ENCODE data around the gene LAMA3. TPM values are rescaled to one million over a fixed set of nuclear protein-coding genes. Genes with fewer than 3 reads are reported as not detected.

Gene LAMA3
- total RNA-seq, 2 donors from 2014 or later, result 31.9 to 41.3 TPM

- Histone ChIP-seq H3K4me3 (no peak overlapping the region), H3K9ac (ENCODE audit: low read depth in 2 of 2, low read length in 2 of 2) (no peak overlapping the region), H3K4me1 (peaks cover 6% of the 10 kb centered on the region), H3K27me3 (peaks cover 26% of the 10 kb centered on the region), H3K9me3 (no peaks in the 10 kb centered on the region), H3K27ac (no peak overlapping the region), H3K36me3 (no peaks in the 10 kb centered on the region)
- intact Hi-C loops (cut with DNase I), result no loop called here
- DNase-seq, result no peak
- TF ChIP-seq CTCF (IDR thresholded peaks at IDR 0.05), result no peak
Measured at GRCh38 chr18:23664674-23665073, 24.6 kb upstream of the LAMA3 start.

- Histone ChIP-seq H3K9ac (ENCODE audit: low read depth in 2 of 2, low read length in 2 of 2) (no peak overlapping the region), H3K27ac (no peak overlapping the region), H3K4me3 (no peak overlapping the region), H3K36me3 (no peaks in the 10 kb centered on the region), H3K9me3 (no peaks in the 10 kb centered on the region), H3K27me3 (peaks cover 5% of the 10 kb centered on the region), H3K4me1 (peaks cover 2% of the 10 kb centered on the region)
- no peak for DNase-seq
- intact Hi-C loops (cut with DNase I), result no loop called here
- no peak for TF ChIP-seq CTCF (IDR thresholded peaks at IDR 0.05)
Measured at GRCh38 chr18:23667114-23667513, 22.1 kb upstream of the LAMA3 start.

- Histone ChIP-seq H3K4me3 (no peak overlapping the region), H3K9me3 (no peaks in the 10 kb centered on the region), H3K27me3 (no peaks in the 10 kb centered on the region), H3K9ac (ENCODE audit: low read depth in 2 of 2, low read length in 2 of 2) (no peak overlapping the region), H3K27ac (no peak overlapping the region), H3K36me3 (no peaks in the 10 kb centered on the region), H3K4me1 (no peaks in the 10 kb centered on the region)
- intact Hi-C loops (cut with DNase I), result no loop called here
- no peak for TF ChIP-seq CTCF (IDR thresholded peaks at IDR 0.05)
- DNase-seq, result peak; percentile 75
Measured at GRCh38 chr18:23668731-23669130, 20.5 kb upstream of the LAMA3 start.

GRCh38 chr18:23669202-23669766 lies 20.0 kb upstream of the LAMA3 start:
- DNase-seq, result no peak
- TF ChIP-seq CTCF (IDR thresholded peaks at IDR 0.05), result no peak
- Histone ChIP-seq H3K4me3 (no peak overlapping the region), H3K9me3 (no peaks in the 10 kb centered on the region), H3K9ac (ENCODE audit: low read depth in 2 of 2, low read length in 2 of 2) (no peak overlapping the region), H3K27ac (no peak overlapping the region), H3K4me1 (no peaks in the 10 kb centered on the region), H3K27me3 (no peaks in the 10 kb centered on the region), H3K36me3 (no peaks in the 10 kb centered on the region)
- intact Hi-C loops (cut with DNase I), result no loop called here

- no peaks in the 10 kb centered on the region for H3K9me3 ChIP-seq
- H3K9ac ChIP-seq (ENCODE audit: low read depth in 2 of 2, low read length in 2 of 2), result no peak overlapping the region
- no peaks in the 10 kb centered on the region for H3K36me3 ChIP-seq
- no peak overlapping the region for H3K27ac ChIP-seq
- DNase-seq, result no peak
- no peaks in the 10 kb centered on the region for H3K4me1 ChIP-seq
- intact Hi-C loops (cut with DNase I), result no loop called here
- H3K4me3 ChIP-seq, result no peak overlapping the region
- TF ChIP-seq CTCF (IDR thresholded peaks at IDR 0.05), result no peak
- H3K27me3 ChIP-seq, result no peaks in the 10 kb centered on the region
Measured at GRCh38 chr18:23669804-23670405, 19.3 kb upstream of the LAMA3 start.

All from colonic mucosa (tissue), 4 donors.